SK-N-DZ (cell line): ENCODE measurements around the gene PHLDA1. TPM values are rescaled to one million over a fixed set of nuclear protein-coding genes. Genes with fewer than 3 reads are reported as not detected.

ENCODE experiments used
- DNase-seq: peaks from one replicate; pipeline ENCODE4 v3.0.0-alpha.2; 2015; ENCODE audit warnings: low spot score
- polyA plus RNA-seq, 2 experiments: library from polyadenylated mRNA; depleted of rRNA; stranded (reverse); fragments of >200 nt; gene quantifications; 2 replicates each; pipeline ENCODE4 v1.2.3, GENCODE V29; 2014

PHLDA1 gene
- polyA plus RNA-seq (2014; cell fraction: cytosol; rRNA removed), result 4.6 and 5.2 TPM in 2 replicates
- 2.8 and 3.1 TPM in 2 replicates for polyA plus RNA-seq (2014; cell fraction: nucleus; rRNA removed)

DNA sequence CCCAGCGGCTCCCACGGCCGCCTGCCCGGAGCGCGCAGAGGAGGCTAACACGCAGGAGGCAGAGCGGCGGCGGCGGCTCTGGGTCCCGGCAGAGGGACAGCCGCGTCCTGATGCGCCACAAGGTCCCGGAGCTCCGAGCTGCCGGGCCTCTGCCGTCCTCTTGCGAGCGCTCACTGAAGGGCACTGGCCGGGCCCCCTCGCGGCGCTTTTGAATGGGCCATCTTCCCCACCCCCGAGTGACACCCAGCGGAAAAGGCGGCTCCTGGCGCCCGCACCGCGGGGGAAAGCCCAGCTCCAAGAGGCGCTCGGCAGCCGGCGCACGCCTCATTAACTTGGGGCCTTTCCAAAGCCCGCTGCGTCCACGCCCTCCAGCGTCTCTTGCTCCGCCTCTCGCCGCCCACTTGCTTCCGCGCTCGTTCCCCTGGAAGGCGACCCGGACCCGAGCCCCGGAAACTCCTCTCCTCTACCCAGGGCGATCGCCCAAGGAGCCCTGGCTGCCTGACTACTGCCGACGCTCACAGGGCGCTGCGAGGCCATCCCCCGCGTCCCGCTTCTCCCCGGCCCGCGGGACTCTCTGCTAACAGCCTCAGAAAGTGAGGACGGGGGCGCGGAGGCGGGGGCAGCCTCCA is at the start of gene PHLDA1:
PHLDA1 (minus strand) TSS at position 363 of the 629 bp plus-strand sequence.
- peak; percentile 93 for DNase-seq

DNA sequence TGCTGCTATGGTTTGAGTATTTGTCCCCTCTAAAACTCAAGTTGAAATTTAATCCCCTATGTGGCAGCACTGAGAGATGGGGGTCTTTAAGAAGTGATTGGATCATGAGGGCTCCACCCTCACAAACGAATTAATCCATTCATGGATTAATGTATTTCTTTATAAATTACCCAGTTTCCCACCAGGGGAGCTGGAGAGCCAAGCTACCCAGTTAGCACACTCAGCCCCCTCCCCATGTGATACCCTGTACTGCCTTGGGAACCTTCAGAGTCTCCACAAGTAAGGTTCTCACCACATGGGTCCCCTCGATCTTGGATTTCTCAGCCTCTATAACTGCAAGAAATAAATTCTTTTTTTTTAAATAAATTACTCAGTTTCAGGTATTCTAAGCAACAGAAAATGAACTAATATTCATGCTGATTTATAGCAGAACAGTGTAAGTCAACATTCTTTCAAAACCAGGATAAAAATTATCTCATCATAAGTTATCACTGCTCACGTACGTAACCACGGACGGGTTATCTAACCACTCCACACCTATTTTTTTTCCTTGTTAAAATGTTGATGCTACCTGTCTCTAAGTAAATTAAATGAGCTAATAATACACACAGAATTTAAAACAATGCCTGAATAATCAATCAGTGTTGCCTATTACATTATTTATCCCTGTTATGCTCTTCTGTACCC is 49.3 kb upstream of the PHLDA1 start:
- DNase-seq, result peak; percentile 22

DNA sequence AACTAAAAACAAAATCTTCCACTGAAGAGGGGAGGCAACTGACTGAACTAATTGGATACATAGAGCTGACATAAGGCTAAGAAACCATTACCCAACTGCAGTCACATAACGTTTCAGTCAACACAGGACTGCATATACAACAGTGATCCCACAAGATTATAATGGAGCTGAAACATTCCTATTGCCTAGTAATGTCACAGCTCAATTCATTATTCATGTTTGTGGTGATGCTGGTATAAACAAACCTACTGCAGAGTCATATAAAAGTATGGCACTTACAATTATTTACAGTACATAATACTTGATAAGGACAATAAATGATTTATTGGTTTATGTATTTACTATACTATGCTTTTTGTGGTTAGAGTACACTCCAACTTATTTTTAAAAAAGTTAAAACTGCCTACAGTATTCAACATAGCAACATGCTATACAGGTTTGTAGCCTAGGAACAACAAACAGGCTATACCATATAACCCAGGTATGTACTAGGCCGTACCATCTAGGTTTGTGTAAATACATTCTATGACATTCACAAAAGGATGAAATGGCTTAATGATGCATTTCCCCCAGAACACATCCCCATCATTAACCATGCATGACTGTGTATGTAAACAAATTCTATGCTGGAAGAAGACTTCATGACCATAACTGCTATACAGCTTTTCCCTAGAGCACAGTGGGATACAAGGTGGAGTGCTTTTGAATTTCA is 48.6 kb upstream of the PHLDA1 start:
- no peak for DNase-seq

DNA sequence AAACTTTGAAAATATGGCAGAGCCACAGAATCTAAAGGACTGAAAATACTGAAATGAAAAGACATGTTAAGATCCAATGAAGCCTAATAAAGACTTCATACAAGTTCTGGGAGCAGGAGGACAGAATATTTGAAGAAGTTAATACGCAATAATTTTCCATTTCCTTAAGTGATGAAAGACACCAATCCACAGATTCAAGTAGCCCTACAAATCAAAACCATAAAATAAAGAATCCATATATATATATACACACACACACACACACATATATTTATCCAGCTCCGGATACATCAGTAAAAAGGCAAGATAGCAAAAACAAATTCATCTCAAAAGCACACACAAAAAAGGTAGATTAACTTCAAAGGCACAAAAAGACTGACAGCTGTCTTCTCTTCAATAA is 47.2 kb upstream of the PHLDA1 start:
- DNase-seq, result no peak

DNA sequence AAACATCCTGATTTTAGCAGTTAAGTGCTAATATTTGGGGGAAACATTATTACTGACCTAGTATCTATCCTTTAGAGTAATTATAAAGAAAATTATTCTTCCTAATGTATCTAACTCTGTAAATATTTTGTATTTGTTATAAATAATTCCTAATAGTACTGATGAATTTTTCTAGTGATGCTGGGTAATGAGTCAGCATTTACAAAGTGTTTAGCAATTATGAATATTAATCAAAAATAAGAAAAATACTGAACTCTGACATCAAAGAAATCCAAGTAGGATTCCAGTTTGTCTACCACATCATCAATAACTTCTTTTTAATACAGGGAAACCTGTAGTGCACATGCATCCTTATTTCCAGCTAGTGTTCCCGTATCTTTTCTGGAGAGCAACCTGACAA is 43.9 kb upstream of the PHLDA1 start:
- DNase-seq, result no peak

DNA sequence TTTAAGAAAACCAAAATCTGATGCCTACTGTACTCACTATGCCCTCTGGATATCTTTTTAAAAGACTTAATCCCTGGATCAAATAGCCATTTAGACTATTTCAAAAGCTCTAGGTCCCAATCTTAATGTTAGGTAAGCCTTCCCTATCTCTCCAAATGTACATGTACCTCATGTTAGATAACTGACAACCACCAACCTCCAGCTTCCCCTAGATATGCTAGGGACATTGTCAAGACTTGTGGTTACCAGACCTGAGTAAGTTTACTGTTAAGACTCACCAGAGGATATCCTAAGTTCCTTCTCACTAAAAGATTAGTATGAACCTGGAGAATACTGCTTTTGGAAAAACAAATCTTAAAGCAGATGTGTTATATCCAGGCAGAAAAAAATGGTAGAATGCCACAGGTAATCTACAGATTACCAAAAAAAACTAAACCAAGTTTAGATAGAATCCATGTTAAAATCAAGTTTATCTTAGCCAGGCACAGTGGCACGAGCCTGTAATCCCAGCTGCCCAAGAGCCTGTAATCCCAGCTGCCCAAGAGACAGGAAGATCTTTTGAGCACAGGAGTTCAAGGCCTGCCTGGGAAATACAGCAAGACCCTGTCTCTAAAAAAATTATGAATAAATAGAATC is 43.2 kb upstream of the PHLDA1 start:
- no peak for DNase-seq

DNA sequence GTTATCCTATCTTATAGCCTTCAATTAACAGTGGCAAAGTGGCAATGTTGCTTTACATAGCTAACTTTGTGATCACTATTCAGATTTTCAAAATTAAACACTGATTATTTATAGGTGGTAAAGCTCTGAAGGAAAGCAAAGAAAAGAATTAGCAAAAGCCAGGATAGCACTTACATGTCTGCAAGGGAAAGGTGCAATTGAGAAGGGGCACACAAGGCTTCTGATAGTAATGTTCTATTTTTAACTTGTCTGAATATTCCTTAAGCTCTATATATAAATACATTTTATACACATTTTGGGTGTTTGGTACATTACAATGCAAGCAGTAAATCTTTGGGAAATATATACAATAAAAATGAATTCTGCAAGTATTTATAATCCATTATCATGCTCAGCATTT is 42.0 kb upstream of the PHLDA1 start:
- no peak for DNase-seq

DNA sequence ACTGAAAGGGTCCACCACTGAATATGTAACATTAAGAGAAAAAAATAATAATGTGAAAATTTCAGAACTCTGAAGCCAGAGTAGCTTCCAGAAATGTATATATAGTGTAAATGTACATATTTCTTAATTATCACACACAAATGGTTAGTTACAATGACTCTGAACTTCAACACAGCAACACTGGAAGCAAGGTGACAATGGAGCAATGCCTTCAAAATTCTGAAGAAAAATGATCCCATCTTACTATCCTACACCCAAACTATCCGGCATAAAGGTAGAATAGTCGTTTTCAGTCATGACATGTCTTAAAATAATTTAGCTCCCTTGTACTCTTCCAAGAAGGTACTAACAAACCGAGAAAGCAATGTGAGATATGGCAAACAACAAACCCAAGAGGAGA is 41.0 kb upstream of the PHLDA1 start:
- no peak for DNase-seq

DNA sequence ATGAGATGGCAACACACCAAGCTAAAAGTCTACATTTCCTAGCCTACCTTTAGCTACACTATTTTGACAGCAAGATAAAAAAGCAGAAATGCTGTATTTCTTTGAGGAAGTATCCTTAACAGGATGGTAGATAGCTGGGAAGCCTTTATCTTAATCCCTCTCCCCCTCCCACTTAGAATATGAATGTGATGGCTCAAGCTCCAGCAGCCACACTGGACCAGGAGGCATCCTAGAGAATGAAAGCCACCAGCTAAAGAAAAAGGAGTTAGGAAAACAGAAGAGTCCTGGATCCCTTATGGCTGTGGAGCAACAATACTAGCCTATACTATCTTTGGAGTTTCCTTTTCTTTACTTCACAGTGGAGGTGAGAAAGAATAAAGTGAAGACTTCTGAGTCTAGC is 37.8 kb upstream of the PHLDA1 start:
- no peak for DNase-seq

DNA sequence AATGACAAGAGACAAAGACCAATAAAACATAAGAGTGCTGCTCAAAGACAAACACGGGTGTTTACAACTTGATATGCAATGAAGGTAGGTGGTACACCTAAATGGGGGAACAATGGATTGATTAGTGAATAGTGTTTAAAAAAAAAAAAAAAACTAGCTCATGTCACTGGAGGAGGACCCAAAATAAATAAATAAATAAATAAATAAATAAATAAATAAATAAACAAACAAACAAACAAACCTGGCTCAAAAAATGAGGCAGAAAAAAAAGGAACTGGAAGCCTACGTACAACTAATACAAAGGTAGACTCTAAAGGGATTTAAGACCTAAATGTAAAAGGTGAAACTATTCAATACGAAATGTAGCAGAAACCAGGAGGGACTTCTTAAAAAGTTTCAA is 34.3 kb upstream of the PHLDA1 start:
- no peak for DNase-seq

DNA sequence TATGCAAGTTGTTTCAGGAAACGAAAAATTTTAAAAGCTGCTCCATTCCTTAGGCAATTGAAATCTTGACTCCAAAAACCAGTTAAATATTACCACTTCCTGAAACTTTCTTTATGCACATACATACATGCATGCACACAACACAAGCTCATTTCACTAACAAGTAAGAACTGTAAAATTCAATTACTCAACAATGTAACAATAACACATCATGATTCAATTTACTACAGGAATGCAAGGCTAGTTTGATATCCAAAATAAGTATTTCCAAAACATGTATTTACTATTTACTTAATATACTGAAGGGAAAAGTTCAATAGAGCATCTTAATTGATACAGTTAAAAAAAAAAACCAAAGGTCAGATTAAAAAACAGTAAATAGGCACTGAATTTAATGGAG is 33.3 kb upstream of the PHLDA1 start:
- no peak for DNase-seq

DNA sequence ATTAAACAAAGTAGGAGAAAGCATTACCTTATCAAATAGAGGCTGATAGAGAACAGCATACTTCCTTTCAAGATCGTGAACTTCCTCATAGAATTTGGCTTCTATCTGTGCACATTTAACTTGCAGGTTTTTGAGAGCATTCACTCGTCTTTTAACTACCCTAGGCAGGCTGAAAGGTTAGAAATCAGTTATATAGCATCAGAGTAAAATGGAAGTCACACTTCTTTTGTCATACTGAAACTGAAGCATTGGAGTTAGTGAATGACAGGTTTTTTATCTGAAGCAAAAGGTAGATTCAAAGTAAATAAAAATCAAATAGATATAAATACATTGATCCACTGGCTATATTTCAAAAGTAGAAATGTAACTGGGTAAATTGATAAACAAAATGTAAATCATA is 28.5 kb upstream of the PHLDA1 start:
- no peak for DNase-seq

DNA sequence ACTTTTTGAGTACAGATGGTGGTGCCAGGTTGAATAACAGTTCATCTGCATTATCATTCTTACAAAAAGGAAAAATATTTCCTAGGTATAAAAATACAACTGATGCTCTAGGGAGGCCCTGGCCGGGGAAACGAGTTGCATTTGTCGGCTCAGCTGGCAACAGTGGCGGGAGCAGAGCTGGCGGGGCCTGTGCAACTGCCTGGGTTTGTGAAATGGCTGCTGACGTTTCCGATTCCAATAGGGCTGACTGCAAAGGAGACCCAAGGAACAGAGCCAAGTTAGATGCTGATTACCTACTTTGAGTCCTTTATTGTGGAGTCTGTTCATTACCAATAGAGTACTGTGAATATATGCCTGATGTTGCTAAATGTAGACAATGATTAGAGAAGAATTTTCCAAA is 25.8 kb upstream of the PHLDA1 start:
- no peak for DNase-seq

DNA sequence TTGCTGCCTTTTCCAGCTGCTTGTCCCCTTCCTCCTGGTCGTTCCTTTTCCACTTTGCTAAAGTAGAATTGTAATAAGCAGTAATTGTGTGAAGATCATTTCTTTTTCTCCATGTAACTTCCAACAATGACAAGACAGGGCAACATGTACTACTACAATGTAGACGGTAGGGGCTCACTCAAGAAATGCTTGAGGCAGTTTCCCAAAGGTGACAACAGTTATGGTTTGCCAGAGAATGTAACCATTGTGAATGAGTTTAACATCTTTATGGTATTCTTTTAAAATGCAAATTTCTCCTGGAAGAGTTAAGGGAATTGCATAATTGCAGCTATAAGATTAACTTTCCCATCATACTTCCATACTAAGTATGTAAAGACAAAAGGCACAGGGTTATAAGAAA is 23.8 kb upstream of the PHLDA1 start:
- no peak for DNase-seq

DNA sequence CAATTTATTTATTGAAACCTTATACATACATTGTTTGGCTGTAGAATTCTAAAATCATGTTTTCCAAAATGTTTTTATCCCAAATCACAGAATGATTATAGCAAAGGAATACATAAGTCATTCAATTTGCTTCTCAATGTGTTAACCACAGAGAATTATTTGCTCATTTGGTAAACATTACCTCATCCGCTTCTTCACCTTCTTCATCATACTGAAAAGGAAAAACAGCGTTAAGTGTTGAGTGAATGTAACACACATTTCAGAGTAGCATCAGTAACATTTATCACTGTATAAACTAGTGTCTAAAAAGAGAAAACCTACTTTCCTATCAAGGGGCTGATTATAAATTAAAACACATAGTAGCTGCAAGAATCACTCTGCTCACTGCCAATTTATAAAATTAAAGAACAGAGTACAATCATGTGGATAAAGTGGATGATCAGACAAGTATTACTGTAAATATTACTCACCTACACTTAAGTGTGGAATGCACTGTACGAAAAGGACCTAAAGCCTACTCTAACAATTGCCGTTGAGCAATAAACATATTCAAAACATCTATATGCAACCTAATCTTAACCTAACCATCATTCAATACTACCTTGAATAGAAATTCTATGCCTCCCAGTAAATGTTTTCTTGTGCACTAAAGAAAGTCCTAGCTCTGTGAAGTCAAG is 18.1 kb upstream of the PHLDA1 start:
- no peak for DNase-seq

DNA sequence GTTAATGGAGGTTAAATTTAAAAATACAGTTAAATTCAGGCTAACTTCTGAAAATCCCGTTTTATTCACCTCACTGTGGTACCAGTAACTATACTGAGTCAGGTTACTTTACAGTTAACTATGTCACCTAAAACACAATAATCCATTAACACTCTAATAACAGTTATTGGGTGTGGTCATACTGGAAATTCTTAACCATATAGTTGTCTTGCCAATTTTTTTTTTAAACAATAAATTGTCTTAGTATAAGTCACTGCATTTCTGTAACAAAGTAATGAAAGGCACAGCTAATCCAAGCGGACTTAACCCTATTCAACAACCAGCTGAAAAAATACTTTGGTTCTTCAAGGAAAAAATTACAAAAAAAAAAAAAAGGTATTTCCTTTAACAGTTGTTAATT is 16.2 kb upstream of the PHLDA1 start:
- DNase-seq, result no peak

DNA sequence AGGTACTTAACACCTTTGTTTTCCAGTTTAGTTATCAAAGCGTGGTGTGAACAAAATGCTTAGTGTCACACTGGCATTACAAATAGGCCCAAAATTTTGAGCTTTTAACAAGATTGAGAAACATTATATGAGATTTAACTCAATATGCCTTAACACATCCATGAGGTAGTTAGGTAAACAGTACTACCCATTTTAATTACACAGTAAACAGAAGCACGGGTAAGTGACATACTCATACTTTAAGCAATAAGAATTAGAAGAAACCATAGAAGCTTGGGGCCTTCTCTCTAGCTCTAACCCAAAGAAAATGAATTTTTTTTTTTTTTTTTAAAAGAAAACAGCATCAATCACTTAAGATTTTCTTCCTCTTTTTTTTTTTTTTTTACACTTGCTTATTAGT is 15.5 kb upstream of the PHLDA1 start:
- DNase-seq, result no peak

DNA sequence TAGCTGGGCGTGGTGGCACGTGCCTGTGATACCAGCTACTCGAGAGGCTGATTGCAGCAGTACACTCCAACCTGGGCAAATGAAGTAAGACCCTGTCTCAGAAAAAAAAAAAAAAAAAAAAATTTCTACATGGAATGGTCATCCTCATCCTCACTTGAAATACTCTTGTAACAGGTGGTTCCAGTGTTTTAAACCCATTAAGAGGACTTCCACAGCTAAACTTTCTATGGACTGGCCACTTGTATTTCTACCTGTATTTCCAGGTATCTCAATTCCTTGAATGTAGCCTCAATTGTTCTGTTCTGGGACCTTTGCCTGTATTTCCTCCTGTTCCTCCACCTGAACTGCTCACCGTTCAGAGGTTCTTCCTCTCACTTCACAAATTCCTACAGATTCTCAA is 11.8 kb upstream of the PHLDA1 start:
- no peak for DNase-seq

DNA sequence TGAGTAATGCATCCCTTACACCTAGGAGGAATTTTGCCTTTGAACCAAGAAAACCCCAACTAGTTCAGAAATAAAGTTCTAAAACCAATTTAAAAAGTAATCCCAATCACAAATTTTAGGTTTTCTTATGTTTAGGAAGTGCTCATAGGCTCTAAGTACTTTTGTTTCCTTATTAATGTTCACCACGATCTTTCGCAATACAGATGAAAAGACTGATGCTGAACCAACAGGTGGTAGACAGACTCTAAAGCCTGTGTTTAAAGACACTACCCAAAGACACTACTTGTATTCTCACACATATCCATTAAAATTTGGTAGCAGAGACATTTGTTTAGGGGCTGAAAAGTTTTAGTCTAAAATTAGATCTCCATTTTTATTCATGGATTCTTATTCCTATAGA is 10.6 kb upstream of the PHLDA1 start:
- DNase-seq, result no peak

DNA sequence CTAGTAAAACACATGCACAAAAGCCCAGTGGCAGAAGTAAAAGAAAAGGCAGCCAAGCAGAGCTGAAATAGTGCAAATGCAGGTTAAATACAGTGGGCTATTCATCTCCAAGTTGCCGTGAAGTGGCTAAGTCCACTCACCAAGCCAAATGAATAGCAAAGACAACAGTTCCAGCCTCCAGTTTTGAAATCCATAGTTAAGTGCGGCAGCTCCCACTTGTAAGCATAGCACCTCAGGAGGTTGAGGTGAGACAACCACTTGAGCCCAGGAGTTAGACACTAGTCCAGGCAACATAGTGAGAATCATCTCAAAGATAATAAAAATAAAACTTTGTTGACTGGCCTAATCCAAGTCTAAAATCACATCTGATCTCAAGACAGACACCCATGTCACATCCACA is 9.8 kb upstream of the PHLDA1 start:
- no peak for DNase-seq

DNA sequence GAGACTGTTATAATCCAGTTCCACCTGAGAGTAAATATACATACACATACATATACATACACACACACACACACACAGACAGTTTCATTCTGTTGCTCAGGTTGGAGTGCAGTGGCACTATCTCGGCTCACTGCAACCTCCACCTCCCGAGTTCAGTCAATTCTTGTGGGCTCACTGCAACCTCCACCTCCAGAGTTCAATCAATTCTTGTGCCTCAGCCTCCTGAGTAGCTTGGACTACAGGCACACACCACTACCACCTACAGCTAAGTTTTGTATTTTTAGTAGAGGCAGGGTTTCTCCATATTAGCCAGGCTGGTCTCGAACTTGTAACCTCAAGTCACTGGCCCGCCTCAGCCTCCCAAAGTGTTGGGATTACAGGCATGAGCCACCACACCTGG is 8.9 kb upstream of the PHLDA1 start:
- DNase-seq, result no peak

DNA sequence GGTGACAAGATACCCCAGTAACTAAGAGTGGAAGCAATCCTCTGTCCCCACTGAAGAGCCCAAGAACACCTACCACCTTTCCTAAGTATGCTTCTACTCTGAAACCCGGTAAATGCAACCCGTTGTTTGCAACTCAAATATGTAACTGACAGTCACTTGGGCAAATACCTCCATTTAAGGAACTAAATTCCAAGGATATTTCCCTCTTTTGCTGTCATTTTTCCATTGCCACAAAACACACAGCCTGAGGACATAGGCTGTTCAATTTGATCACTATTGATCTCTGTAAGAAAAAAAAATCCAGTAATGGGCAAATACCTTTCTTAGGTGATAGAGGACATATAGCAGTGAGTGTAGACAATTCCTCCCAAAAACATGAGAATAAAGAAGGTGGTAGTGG is 6.6 kb upstream of the PHLDA1 start:
- no peak for DNase-seq
